Epithelial cell of esophagus (primary cell): Measurements from ENCODE around the gene AKR1E2.
A peak's percentile ranks its signal among the peaks of the same experiment; 100 is the strongest.

Source experiments
- DNase-seq: peaks from one replicate; pipeline ENCODE4 v3.0.0; 2010; ENCODE audit warnings: low read depth
- H3K4me3 ChIP-seq: 2 replicates; pipeline ENCODE4 v1.5.1; 2011; ENCODE audit warnings: mild to moderate bottlenecking, low read length, control low read depth
- TF ChIP-seq, protein P1 (sequence below): IDR thresholded peaks from 2 replicates; pipeline ENCODE4 v1.5.1; 2011; ENCODE audit warnings: low read depth, mild to moderate bottlenecking, low read length, control low read depth, inconsistent platforms; ENCODE audit not compliant: insufficient read depth; ENCODE audit errors: missing control alignments

AKR1E2 gene

DNA sequence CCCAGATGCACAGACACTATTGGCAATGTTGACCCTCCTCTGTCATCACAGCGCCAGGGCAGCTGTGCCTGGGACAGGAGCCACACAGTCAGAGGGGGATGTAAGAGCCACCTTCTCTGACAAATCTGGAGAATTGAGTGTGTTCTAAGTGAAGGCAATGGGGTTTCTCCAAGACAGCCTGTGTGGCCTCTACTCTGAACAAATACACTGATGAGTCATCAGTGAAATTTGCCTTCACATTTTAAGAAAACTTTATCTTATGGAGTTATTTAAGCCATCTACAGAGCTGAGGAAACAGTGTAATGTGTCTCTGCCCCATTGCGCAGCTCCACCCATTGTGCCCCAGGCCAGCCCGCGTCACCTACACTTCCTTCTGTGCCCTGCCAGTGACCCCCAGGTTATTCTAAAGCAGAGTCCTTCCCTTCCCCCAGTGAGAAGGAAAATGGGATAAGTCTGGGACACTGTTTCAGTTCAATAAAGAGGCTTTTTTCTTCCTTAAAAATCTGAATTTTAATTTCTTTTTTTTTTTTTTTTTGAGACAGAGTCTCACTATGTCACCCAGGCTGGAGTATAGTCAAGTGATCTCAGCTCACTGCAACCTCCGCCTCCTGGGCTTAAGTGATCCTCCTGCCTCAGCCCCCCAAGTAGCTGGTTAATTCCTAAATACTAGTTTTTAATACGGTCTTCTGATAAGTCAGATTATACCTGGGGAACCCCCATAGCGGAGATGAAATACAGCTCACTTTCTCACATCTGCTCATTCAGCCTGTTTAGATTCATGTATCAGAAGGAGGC is 21.8 kb downstream of the AKR1E2 start:
- TF ChIP-seq, protein P1, sequence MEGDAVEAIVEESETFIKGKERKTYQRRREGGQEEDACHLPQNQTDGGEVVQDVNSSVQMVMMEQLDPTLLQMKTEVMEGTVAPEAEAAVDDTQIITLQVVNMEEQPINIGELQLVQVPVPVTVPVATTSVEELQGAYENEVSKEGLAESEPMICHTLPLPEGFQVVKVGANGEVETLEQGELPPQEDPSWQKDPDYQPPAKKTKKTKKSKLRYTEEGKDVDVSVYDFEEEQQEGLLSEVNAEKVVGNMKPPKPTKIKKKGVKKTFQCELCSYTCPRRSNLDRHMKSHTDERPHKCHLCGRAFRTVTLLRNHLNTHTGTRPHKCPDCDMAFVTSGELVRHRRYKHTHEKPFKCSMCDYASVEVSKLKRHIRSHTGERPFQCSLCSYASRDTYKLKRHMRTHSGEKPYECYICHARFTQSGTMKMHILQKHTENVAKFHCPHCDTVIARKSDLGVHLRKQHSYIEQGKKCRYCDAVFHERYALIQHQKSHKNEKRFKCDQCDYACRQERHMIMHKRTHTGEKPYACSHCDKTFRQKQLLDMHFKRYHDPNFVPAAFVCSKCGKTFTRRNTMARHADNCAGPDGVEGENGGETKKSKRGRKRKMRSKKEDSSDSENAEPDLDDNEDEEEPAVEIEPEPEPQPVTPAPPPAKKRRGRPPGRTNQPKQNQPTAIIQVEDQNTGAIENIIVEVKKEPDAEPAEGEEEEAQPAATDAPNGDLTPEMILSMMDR: no peak
- peak; percentile 65 for DNase-seq
- H3K4me3 ChIP-seq: no peak overlapping the region

DNA sequence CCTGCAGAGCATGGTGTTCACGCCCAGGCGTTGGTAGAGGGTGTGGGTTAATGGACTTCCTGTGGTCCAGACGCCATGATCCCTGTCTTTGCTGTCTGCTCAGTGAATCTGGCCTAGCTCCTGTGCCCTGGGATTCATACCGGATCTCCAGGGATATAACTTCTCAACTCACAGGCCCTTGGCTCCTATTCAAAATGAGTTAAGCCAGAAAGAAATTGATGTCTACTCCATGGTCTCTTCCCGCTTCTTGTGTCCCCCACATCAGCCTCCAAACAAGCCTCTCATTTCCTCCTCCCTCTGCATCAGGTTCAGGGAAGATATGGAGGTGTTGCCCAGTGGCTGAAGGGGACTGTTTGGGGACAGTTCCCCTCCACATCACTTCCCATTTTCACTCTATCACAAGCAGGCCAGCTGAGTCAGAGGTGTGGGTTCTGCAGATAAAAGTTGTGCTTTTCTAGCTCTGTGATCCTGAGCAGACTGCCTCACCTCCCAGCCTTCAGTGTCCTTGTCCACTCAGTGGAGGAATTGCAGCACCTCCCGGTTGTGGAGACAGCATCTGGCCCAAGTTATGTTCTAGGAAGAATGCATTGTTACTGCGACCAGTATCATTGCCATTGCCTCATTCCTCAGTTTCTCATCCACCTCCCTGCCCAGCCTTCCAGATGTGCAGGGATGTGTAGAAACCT is 22.5 kb downstream of the AKR1E2 start:
- DNase-seq: no peak
- TF ChIP-seq, protein P1: no peak

DNA sequence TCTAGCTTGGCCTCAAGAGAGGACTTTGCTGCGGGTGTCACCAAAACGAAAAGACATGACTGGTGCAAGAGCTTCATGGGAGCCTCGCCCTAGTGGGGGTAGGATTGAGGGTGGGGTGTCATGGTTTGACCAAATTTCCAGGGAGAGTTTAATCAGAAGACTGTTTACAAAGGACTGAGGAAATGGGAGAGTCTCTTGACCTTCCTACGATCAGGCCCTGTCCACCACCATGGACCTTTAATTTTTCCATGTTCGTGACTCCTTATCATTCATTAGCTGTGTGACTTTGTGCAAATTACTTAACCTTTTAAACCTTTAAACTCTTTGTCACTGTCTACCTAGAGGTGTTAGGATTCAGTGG is 23.0 kb downstream of the AKR1E2 start:
- TF ChIP-seq, protein P1: no peak
- H3K4me3 ChIP-seq: no peak overlapping the region
- DNase-seq: no peak

More for the DNA sequence above, 22.5 kb downstream of the AKR1E2 start:
- H3K4me3 ChIP-seq: no peak overlapping the region

DNA sequence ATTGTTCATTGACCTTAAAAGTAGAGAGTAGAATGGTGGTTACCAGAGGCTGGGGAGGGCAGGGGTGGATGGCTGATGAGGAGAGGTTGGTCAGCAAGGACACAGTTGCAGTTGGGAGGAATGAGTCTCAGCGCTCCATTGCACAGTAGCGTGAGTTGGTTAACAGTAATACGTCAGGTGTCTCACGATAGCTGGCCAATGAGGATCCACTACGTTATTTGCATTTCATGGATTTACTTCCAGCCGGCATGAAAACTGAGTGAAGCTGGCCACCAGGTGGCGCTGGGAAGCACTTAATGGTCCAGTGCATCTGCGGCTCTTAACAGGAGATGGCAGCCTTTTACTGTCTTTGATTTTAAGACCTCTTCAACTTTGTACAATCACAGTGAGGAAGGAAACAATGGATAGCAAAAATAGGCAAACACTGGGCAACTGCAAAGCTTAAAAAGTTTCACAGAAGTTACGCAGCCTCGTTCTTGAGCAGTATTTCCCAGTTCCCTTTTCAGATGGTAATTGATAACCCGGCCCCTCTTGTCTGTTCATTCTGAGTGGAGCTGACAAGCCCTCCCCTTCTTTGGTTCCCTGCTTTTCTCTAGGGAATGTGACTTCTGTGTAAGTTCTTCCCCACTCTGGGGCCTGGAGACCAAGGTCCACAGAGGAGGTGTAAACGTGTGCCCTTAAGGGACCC is 23.7 kb downstream of the AKR1E2 start:
- no peak overlapping the region for H3K4me3 ChIP-seq
- peak; percentile 96 for DNase-seq
- TF ChIP-seq, protein P1: peak; percentile 100

DNA sequence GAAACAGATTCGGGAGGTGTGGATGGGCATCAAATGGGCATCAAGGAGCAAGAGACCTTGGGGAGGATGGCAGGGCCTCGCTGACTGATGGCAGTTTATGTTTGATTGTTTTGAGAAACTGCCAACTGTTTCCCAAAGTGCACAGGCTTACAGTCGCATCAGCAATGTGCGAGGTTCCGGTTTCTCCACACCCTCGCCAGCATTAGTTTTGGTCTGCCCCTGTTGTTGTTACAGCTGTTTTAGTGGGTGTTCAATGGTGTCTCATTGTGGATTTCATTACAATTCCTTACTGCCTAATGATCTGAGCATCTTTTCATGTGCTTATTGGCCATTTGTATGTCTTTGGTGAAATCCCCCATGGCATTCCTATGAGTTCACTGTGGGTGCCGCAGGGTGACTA is 24.4 kb downstream of the AKR1E2 start:
- TF ChIP-seq, protein P1: no peak
- H3K4me3 ChIP-seq: no peak overlapping the region
- no peak for DNase-seq

DNA sequence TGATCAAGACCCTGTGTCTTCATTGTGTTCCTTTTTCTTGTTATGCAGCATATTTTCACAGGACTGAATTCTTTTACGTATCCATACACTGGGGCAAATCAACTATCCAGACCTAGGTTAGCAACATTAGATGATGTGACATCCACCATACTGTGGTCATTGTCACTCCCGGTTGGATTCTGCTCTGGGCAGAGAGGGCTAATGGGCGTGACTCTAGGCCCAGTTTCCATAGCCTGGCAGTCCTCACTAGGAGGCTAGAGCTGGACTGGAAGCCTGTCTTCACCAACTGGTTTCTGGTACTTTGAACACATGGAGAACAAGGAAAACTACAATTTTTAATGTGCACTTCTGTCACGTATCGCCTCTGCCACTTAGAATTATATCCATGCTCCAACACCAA is 25.2 kb downstream of the AKR1E2 start:
- DNase-seq: no peak
- TF ChIP-seq, protein P1: no peak
- no peak overlapping the region for H3K4me3 ChIP-seq
